Ectodermal cell (in vitro differentiated cells): ENCODE data around the gene SLC66A1.

ENCODE experiments used
- H3K27ac ChIP-seq: 2 replicates; pipeline ENCODE4 v1.7.0; 2013; ENCODE audit warnings: mild to moderate bottlenecking, low read depth, low read length; ENCODE audit not compliant: insufficient read depth, poor library complexity, severe bottlenecking
- H3K27me3 ChIP-seq: 2 replicates; pipeline ENCODE4 v1.7.0; 2013; ENCODE audit warnings: mild to moderate bottlenecking, low read length; ENCODE audit not compliant: insufficient read depth, control insufficient read depth, poor library complexity, severe bottlenecking
- H3K36me3 ChIP-seq: one replicate; pipeline ENCODE4 v1.7.0; 2013; ENCODE audit warnings: low read length; ENCODE audit not compliant: control insufficient read depth, insufficient read depth
- H3K4me1 ChIP-seq: one replicate; pipeline ENCODE4 v1.7.0; 2013; ENCODE audit warnings: low read length; ENCODE audit not compliant: control insufficient read depth, insufficient read depth
- H3K4me3 ChIP-seq: 2 replicates; pipeline ENCODE4 v1.7.0; 2013; ENCODE audit warnings: low read depth, low read length, control low read depth; ENCODE audit not compliant: insufficient read depth
- H3K9me3 ChIP-seq: 2 replicates; pipeline ENCODE4 v1.7.0; 2013; ENCODE audit warnings: mild to moderate bottlenecking, low read length, moderate library complexity; ENCODE audit not compliant: control insufficient read depth
- WGBS, 2 experiments: methylation state at CpG; one replicate each; pipeline ENCODE4 v1.1.7; 2013; ENCODE audit warnings: missing lambda C conversion rate in 2 of 2; 5-methylcytosine and 5-hydroxymethylcytosine counted together

SLC66A1 gene

GRCh38 chr1:19351873-19352272 is 39.7 kb downstream of the SLC66A1 start:
- H3K27me3 ChIP-seq: no peaks in the 10 kb centered on the region
- WGBS, 2 experiments: 93 to 96% methylated on average over 10 of the region's 10 CpGs
- no peak overlapping the region for H3K4me3 ChIP-seq
- peaks cover 6% of the 10 kb centered on the region for H3K4me1 ChIP-seq
- no peaks in the 10 kb centered on the region for H3K9me3 ChIP-seq
- peaks cover 8% of the 10 kb centered on the region for H3K36me3 ChIP-seq
- no peak overlapping the region for H3K27ac ChIP-seq

DNA sequence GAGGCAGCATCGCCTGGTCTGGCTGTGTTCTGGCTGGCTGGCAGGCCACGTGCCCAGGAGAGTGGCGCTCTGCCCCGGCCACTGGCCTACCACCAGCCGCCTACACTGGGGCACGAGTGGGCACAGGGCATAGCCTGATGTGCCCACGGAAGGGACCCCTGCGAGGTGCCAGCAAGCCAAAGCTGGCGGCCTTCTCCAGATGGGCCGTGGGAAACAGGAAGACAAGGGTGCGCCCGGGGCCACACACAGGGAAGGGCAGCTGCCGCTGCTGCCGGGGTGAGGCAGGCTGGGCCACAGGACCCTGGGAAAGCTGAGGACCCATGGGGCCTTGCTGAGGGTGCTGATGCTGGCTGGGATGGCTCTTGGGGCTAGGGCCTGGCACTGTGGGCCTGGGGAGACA is 40.7 kb downstream of the SLC66A1 start:
- Histone ChIP-seq H3K9me3 (no peaks in the 10 kb centered on the region), H3K4me3 (no peak overlapping the region), H3K27me3 (no peaks in the 10 kb centered on the region), H3K4me1 (peaks cover 6% of the 10 kb centered on the region), H3K27ac (no peak overlapping the region), H3K36me3 (peaks cover 8% of the 10 kb centered on the region)
- 94 to 95% methylated on average over 14 of the region's 14 CpGs for WGBS, 2 experiments

GRCh38 chr1:19353596-19353995 is 41.5 kb downstream of the SLC66A1 start:
- Histone ChIP-seq H3K9me3 (no peaks in the 10 kb centered on the region), H3K36me3 (peaks cover 8% of the 10 kb centered on the region), H3K4me1 (peaks cover 6% of the 10 kb centered on the region), H3K27ac (no peak overlapping the region), H3K27me3 (no peaks in the 10 kb centered on the region), H3K4me3 (no peak overlapping the region)
- 28 to 31% methylated on average over 7 of the region's 8 CpGs for WGBS, 2 experiments

DNA sequence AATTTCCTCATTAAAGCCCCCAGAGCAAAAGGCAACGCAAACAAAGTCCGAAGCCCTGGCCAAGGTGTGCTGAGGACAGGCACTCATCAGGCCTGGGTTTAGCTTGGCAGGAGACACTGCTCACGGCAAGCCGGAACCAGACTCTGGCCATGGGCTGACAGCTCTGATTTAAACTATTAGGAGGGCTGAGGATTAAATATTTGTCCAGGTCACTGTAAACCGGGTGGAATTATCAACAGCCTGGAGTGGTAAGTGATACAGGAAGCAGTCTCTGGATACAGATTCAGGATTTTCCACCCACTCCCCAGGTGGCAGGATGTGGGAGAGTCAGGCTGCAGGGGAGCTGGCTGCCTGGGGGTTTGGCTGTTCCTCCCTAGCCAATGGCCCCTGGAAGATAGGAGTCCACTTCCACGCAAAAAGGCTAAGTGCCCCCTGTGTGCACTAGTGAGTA is 42.4 kb downstream of the SLC66A1 start:
- 94 to 95% methylated on average over 6 of the region's 6 CpGs for WGBS, 2 experiments
- peaks cover 6% of the 10 kb centered on the region for H3K4me1 ChIP-seq
- no peak overlapping the region for H3K4me3 ChIP-seq
- no peak overlapping the region for H3K27ac ChIP-seq
- no peaks in the 10 kb centered on the region for H3K9me3 ChIP-seq
- peaks cover 8% of the 10 kb centered on the region for H3K36me3 ChIP-seq
- H3K27me3 ChIP-seq: no peaks in the 10 kb centered on the region

DNA sequence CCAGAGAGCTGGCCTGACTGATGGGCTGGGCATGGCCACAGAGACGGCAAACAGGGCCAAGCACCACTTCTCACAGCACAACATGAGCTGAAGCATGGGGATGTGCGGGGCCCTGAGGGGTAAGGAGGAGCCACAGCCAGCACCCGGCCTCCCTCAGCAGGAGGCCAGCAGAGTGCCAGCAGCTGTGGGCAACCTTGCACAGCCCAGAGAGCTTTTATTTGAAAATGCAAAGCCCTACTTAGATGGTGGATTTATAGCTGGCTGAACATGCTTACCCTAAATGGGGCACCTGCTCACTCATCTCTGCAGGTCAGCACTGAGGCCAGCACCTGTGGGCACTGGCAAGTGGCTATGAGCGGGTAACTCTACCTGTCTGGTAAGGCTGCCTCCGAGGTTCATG is 44.1 kb downstream of the SLC66A1 start:
- H3K27ac ChIP-seq: no peak overlapping the region
- no peak overlapping the region for H3K4me3 ChIP-seq
- WGBS, 2 experiments: 93 to 96% methylated on average over 5 of the region's 5 CpGs
- H3K9me3 ChIP-seq: no peaks in the 10 kb centered on the region
- H3K4me1 ChIP-seq: peaks cover 10% of the 10 kb centered on the region
- H3K27me3 ChIP-seq: no peaks in the 10 kb centered on the region
- peaks cover 8% of the 10 kb centered on the region for H3K36me3 ChIP-seq

DNA sequence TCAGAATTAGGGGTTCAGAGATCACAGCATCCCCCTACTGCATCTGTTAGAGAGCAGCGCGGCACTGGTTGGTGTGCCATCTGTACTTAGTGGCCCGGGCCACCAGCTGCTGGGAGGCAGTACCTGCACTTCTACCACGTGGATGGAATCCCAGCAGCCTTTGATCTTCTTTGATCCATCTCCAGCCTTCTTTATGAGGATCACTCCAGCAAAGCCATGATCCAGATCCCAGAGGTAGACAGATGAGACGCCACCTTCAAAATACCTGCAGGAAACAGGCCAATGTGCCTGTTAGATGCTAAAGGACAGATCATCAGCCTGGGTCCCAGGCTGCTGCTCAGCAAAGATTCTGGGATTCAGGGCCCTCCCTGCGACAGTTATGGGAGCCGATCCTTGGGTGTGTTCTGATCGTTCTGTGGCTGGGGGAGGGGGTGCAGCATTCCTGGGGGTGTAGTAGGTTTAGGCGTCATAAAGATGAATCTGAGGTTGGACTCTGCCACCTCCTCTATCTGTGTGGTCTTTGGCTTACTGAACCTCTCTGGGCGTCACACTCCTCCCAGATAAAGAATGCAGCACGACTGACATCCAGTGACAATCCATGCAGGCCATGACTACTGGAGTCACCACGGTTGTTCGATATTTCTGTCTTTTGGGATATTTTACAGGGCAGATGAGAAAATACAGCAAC is 45.3 kb downstream of the SLC66A1 start:
- Histone ChIP-seq H3K4me1 (peaks cover 12% of the 10 kb centered on the region), H3K36me3 (peaks cover 4% of the 10 kb centered on the region), H3K27ac (no peak overlapping the region), H3K9me3 (no peaks in the 10 kb centered on the region), H3K4me3 (no peak overlapping the region), H3K27me3 (no peaks in the 10 kb centered on the region)
- WGBS, 2 experiments: 93 to 95% methylated on average over 13 of the region's 13 CpGs

DNA sequence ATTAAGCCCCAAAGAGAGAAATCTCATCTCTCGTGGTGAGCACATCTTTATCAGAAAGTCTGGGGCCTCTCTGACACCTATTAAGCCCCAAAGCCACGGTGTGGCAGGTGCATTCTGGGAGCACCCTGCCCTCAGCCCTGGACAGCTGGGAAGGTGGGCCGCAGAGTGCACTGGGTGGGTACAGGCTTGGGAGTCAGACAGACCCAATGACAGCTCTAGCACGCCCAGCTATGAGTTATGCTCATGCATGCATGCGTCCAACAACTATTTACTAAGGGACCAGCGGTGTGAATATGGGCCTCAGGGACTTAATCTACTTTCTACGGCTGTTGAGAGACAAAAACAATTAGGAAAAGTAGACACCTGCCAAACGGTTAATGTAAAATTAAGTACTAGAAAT is 46.6 kb downstream of the SLC66A1 start:
- Histone ChIP-seq H3K9me3 (no peaks in the 10 kb centered on the region), H3K36me3 (peaks cover 4% of the 10 kb centered on the region)

GRCh38 chr1:19359357-19359756 is 47.2 kb downstream of the SLC66A1 start:
- no peaks in the 10 kb centered on the region for H3K27me3 ChIP-seq
- peaks cover 4% of the 10 kb centered on the region for H3K36me3 ChIP-seq
- H3K4me3 ChIP-seq: no peak overlapping the region
- H3K27ac ChIP-seq: no peak overlapping the region
- H3K4me1 ChIP-seq: peaks cover 10% of the 10 kb centered on the region
- H3K9me3 ChIP-seq: no peaks in the 10 kb centered on the region
- 92 to 93% methylated on average over 11 of the region's 11 CpGs for WGBS, 2 experiments

More for the DNA sequence above, 46.6 kb downstream of the SLC66A1 start:
- Histone ChIP-seq H3K27me3 (no peaks in the 10 kb centered on the region), H3K4me3 (no peak overlapping the region), H3K27ac (no peak overlapping the region), H3K4me1 (peaks cover 12% of the 10 kb centered on the region)
- 93 to 98% methylated on average over 8 of the region's 8 CpGs for WGBS, 2 experiments

DNA sequence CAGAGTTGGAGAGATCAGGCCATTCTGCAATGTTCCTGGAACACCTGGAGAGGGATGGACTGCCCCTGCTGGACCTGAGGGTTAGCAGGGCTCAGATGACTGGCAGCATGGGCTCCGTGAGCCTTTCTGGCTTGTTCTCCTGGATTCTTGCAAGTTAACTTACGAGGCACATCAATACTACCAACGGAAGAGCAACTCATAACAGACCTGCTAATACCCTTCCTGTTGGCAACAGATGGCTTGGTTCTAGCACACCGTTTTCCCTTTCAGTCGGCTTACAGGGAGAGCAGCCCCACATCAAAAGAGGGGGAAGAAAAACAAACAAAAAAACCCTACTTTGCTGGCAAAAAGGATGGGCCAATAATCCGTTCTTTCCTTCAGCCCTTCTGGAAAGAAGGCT is 47.9 kb downstream of the SLC66A1 start:
- H3K36me3 ChIP-seq: no peaks in the 10 kb centered on the region
- 91 to 92% methylated on average over 6 of the region's 6 CpGs for WGBS, 2 experiments
- H3K9me3 ChIP-seq: no peaks in the 10 kb centered on the region
- no peak overlapping the region for H3K27ac ChIP-seq
- H3K4me3 ChIP-seq: no peak overlapping the region
- peaks cover 7% of the 10 kb centered on the region for H3K4me1 ChIP-seq
- H3K27me3 ChIP-seq: no peaks in the 10 kb centered on the region

- H3K4me3 ChIP-seq: no peak overlapping the region
- H3K27ac ChIP-seq: no peak overlapping the region
- no peaks in the 10 kb centered on the region for H3K36me3 ChIP-seq
- H3K9me3 ChIP-seq: no peaks in the 10 kb centered on the region
- WGBS, 2 experiments: 92 to 94% methylated on average over 11 of the region's 11 CpGs
- H3K27me3 ChIP-seq: no peaks in the 10 kb centered on the region
- peaks cover 7% of the 10 kb centered on the region for H3K4me1 ChIP-seq
Observed at GRCh38 chr1:19360432-19360831, 48.3 kb downstream of the SLC66A1 start.
